GM19468 (cell line): ENCODE results near the gene FAM53B.
"Not testable (repeated sequence)": the region's sequence is repeated elsewhere in the genome, so short reads cannot be mapped to it uniquely, and the experiment has no call there.

Experiments used
- ATAC-seq: cut with Tn5 transposase; IDR thresholded peaks from one replicate; pipeline ENCODE4 v1.9.1; 2021; ENCODE audit warnings: mild to moderate bottlenecking, moderate library complexity, moderate number of reproducible peaks; ENCODE audit not compliant: unreplicated experiment; ENCODE audit errors: extremely low read depth

The FAM53B gene

DNA sequence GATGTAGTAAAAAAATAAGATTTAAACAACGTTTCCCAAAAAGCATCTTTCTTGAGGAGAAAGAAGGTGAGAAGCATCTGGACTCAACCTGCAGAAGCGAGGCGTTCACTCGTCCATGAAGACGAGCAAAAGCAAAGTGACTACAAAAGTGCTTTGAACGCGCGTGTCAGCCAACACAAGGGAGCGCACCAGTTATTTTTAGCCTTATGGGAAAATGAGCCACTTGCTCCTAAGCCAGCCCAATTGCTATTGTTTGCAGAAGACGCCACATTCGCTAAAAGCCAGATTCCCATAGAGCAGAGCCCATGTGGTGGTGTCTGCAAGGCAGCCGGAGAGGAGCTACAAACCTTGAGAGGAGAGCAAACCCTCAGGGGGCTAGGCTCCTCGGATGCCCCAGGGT is 122.5 kb downstream of the FAM53B start:
- no peak for ATAC-seq

DNA sequence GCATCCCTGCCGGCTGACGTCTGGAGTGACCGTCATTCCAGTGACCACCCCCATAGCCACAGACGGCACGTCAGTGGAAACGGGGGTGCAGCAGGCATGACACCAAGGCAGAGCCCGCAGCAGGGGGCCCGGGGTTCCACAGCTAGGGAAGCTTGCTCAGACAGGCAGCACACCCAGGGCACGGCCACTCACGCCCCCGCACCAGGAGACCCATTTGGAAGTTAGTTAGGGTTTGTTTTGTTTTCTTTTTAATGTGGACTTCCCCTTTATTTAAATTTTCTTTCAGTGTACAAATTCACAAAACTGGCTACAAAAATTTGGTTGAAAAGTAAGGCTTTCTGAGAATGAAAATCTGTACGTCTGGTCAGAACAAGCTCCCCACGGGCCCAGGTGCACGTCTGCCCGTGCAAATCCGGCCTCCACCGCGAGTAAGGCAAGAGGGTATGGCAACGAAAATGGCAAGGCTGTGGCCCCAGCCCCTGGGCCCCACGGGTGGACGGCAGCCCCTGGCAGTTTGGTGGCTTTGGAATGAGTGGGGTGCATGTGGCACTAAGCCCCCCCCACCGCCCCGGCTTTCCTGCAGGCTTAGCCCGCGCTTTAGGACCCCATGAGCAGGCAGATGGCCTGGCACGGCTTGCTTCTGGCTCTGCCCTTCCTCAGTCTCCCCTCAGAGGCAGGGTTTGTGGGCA is 124.2 kb downstream of the FAM53B start:
- ATAC-seq = no peak

DNA sequence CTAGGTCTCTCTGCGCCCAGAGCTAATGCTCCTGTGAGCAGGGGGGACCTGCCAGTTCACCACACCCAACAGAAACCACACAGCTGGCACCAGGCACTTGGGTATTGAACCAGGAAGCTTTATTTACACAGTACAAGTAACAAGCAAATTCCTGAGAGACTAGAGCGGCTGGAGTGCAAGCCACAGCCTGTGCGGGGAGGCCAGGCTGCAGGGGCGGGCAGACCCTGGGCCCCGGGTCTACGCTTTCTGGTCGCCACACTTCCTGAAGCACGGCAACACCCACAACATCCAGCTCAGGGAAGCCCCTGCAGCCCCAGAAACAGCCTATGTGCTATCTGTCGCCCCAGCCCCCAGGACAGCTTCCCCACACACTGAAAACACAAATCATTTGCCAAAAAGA is 125.0 kb downstream of the FAM53B start:
- no peak for ATAC-seq

DNA sequence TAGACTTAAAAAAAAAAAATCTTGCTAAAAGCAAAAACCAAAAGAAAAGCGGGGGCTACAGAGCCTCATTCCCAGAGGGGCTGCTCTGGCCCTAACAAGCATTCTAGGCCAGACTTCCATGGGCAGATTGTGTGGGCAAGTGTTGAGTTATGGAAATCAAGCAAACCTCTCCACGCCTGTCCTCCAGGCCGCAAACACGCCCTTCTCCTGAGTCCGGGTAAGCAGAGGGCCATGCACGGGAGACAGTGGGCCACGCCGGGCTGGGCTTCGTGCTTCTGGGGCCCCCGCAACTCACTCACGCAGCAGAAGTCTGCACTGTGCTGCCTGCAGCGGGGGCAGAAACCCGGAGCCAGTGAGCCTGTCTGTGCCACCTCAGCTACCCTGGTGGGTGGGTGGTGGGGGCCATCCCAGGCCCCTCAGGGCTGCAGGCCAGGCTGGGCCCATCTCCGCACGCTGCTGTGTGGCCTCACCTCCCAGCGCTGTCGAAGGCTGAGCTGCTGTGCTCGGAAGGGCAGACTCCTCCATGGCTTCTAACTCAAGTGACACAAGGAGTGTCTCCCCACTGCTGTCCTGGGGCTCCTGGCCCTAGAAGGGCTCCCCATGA is 125.6 kb downstream of the FAM53B start:
- no peak for ATAC-seq

DNA sequence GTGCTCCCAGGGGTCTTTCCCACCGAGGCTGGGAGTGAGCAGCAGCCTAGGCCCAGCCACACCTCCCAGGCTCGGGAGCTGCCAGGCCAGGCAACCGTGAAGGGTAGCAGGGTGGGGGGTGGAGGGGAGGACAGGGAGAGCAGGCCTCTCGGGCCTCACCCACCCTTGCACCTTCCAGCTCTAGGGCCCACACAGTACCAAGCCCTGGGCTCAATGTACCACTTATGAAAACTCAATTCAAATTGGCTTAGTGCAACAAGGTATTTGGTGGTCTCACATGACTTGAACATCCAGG is 127.4 kb downstream of the FAM53B start:
- ATAC-seq = no peak

DNA sequence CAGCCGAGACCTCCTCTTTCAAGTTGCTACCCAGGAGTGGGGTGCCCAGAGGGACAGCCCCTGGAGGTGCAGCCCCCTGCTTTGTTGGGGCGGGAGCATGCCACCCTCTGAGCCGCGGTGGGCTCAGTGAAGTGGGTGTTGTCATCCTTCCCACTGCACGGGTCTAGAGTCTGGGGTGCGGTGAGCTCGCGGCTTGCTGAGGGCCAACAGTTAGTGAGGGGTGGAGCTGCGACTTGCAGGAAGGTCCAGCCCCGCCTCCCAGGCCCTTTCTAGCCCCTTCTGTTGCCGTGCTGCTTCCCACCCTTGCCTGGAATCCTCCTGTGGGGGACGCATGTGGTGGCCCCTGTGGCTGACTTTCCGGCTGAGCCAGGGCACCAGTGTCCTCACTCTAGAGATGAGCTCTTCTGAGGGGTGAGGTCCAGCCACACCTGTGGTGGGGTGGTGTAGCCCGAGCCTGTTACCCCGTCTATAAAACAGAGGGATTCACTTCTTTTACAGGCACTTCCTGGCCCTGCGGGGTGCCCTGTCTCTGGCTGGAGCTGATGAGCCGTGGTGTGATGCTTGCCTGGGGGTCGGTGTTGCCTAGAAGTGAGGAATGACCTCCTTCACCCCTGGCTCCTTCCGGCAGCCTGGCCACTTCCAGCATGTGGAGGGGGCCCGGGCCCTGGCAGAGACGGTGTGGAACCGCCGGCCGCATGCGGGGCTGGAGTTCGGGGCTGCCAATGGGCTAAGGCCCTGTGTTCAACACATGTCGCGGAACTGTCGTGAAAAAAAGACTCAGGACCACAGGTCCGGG is 127.9 kb downstream of the FAM53B start:
- ATAC-seq = no peak

DNA sequence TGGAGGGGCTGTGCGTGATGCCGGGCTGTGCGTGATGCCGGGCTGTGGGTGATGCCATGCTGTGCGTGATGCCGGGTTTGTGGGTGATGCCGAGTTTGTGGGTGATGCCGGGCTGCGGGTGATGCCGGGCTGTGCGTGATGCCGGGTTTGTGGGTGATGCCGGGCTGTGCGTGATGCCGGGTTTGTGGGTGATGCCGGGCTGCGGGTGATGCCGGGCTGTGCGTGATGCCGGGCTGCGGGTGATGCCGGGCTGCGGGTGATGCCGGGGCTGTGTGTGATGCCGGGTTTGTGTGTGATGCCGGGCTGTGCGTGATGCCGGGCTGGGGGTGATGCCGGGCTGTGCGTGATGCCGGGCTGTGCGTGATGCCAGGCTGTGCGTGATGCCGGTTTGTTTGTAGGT is 128.9 kb downstream of the FAM53B start:
- no peak for ATAC-seq

DNA sequence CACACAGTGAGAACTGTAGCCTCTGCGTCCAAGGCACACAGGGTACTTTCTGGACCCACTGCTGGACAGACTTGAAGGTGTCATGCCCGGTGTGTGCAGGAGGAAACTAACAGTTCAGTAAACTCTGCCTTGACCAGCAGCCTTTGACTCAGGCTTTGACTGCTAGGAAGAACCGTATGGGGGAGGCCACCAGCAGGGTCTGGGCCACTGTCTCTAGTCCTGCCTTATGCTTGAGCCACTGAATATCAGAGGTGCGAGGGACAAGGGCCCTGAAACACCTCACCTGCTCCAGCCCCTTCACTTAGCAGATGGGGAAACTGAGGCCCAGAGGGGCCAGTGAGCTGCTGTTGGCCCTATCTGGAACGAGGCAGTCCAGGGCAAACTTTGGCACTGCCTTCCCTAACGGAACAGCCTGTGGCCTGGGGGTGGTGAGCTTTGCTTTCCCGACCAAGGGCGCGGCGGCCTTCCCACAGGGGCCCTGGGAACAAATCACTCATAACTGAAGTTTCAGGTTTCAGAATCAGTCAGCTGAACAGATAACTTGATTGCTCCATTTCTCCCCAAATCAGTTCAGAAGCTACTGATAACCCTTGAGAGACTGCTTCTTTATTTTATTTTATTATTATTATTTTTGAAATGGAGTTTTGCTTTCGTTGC is 130.0 kb downstream of the FAM53B start:
- ATAC-seq = no peak

DNA sequence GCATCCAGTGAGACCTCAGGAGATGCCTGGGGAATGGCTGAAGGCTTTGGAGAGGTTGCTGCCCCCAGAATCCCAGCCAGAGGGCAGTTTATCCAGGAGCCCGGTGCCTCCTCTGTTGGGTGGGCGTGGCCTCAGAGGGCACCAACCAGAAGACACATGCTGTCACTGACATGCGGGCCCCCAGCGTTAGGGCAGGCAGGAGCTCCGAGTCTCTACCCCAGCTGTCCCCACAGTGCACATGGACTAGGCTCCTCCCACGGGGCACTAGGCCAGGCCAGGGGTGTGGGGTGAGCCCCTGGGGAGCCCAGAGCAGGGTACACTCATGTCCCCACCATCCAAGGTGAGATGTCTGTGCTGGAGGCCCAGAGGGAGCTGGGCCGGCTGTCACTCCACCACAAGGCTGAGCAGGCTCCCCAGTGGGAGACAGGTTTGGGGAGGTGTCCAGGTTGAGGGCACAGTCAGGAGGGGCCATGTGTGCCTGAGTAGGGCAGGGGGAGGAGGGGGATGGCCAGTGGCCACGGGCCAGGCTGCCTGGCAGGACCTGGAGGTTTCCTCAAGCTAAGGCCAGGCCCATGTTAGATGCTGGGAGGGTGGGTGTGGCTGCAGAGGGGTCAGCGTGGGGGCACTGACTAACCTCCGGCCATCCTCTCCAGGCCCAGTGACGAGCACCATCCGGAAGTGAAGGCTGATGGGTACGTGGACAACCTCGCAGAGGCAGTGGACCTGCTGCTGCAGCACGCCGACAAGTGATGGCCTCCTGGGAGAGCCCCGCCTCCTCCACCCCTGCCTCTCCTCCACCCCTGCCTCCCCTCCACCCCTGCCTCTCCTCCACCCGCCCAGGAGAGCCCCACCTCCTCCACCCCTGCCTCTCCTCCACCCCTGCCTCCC is 131.3 kb downstream of the FAM53B start:
- no peak for ATAC-seq

DNA sequence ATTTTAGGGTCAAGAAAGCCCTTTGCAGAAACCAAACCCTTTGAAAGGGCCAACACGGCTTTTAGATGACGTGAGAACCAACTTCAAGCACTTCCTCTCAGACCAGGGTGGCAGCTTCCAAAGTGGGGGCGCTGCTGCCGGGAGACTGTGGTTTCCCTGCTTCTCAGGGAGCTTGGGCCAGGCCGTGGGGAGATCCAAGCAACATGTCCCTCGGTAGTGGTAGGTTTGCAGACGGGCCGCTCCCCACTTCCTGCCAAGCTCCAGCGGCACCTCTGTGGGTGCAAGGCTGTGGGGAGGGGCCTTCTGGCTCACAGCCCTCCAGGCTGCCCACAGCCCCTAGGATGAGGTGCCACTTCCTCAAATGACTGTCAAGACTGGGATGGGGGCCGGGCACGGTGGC is 132.4 kb downstream of the FAM53B start:
- no peak for ATAC-seq

DNA sequence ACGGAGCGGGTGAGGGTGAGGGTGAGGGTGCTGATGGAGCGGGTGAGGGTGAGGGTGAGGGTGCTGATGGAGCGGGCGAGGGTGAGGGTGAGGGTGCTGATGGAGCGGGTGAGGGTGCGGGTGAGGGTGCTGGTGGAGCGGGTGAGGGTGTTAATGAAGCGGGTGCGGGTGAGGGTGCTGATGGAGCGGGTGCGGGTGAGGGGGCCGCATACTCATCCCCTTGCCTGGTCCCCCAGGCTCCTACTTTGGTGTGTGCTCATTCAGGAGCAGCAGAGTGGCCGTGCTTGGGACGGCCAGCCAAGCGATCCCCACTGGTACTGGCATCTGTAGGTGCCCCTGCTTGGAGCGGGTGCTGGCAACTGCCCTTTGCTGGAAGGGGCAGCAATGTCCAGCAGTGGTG is 133.3 kb downstream of the FAM53B start:
- ATAC-seq = not testable (repeated sequence)

DNA sequence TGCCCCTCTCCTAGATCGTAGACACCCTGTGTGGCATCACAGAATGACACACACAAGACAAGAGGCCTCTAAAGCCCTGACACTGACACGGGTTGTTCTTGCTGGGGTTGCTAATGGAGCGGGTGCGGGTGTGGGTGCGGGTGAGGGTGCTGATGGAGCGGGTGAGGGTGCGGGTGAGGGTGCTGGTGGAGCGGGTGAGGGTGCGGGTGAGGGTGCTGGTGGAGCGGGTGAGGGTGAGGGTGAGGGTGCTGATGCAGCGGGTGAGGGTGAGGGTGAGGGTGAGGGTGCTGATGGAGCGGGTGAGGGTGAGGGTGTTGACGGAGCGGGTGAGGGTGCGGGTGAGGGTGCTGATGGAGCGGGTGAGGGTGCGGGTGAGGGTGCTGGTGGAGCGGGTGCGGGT is 134.0 kb downstream of the FAM53B start:
- not testable (repeated sequence) for ATAC-seq

DNA sequence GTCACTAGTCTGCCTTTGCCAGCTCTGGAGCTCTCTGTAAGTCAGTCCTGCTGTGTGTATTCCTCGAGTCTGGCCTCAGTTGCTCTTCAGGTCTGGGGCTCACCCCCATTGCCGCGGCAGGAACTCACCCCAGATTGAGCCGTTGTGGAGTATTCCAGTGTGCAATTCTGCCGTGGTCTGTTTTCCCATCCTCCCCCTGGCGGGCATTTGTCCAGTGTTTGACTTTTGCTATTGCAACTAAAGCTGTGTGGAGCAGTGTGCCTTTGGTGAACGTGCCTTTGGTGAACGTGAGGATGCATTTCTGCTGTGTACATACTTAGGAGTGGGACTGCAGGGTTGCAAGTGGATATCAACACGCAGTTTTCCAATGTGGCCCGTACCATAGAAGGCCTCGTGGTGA is 134.5 kb downstream of the FAM53B start:
- no peak for ATAC-seq

DNA sequence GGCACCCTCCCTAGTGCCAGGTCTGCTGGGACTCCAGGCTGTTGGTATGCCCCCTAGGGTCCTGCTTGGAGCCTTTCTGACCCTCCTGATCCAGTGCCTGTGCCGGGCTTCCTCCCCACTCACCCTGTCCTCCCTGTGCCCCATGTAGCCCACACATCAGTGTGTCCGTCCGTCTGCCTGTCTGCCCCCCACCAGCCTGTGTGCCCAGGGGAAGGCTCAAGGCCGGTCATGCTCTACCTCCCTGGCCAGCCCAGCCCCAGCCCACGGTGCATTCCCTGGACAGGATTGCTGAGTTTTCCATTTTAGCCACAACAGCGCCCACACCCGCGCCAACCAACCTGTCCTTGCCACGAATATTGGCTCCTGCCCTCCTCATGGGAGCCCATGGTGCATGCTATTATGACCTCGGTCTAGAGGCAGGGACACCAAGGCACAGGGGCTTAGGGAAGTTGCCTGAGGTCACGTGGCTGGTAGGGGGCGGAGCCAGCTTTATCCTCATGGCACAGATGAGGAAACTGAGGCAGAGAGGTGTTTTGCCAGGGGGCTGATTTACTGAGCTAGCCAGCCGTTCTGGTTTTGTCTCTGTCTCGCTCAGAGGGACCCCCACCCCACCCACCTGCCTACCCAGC is 136.0 kb downstream of the FAM53B start:
- ATAC-seq = no peak

DNA sequence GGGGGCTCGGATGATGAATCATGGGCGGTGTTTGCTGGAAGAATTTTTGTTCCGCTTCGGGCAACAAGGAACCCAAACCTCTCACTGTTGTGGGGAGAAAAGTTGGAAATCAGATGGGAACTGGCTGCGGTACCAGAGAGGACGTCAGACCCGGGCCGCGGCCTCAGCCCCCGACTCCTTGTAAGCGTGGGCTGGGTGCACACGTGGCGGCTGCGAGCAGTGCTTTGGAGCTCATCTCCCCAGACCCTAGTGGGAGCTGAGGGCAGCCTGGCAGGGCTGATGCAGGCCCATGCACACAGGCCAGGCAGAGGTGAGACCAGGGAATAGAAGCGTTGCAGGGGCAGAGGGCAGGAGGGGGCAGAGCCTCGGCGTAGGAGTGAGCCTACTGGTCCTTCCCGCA is 136.5 kb downstream of the FAM53B start:
- no peak for ATAC-seq

DNA sequence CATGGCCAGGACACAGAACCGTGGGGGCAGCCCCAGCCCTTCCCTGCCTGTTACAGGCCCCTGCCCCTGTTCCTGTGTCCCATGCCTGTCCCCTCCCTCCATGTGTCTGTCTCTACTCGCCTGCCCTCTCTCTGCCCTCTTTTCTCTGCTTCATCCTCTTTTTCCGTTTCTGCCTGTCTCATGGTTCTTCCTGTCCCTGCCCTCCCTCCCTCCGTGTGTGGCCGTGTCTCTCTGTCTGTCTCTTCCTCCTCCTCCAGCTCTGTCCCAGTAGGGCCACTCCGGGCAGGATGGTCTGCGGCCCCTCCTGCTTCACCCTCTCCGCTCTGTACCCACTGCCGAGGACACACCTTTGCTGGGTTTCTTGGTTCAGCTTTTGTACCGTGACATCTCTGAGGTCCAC is 137.4 kb downstream of the FAM53B start:
- ATAC-seq = no peak

DNA sequence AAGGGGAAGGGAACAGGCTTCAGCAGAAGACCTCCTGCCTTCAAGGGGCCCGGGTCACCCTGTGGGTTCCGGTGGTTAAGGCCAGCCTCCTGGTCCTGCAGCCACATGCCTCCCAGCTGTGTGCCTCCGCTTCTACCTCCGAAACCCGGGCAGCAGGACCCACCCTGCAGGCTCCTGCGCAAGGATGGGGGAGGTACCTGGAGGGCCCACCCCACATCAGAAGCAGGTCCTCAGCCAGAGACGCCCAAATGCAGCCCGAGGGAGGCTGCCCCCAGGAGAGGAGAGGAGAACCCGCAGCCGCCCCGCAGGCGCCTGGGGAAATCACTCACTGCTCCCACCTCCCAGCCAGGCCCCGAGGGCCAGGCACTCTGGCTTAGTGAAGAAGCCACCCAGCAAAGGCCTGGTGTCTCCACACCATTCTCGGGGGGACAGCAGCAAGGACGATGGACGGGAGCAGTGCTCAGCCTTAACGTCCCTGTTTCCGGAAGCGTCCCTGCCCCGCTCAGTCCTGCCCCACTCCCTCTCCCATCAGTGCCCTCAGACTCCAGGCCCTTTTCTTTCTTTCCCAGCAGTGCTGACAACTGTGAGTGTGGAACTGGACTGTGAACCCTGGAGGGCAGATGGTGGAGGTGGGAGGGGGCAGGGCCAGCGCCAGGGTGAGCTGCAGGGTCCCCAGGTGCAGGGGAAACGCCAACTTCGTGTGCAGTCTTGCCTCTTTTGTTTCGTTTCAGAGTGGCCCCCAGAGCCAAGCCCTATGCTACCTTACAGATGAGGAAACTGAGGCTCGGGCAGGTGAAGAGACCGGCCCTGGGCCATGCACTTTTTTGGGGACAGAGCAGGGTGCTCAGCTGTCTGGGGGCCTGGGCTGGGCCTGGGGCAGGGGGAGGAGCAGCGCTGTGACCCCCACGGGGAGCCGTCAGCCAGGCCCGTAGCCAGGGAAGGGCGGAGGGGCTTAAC is 138.0 kb downstream of the FAM53B start:
- no peak for ATAC-seq

DNA sequence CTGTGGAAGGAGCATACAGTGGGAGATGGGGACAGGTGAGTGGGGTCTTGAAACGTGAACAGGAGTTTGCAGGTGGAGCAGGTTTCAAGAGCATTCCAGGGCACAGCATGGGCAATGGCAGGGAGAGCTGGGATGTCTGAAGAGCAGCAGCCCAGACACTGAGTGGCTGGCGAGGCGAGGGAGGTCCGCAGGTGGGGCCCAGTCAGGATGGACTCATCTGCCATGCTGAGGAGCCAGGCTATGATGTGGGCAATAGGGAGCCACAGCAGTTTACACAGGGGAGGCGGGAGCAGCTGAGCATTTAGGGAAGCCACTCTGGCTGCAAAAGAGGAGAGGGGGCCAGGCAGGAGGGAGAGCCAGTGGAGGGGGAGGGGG is 138.7 kb downstream of the FAM53B start:
- ATAC-seq = no peak

DNA sequence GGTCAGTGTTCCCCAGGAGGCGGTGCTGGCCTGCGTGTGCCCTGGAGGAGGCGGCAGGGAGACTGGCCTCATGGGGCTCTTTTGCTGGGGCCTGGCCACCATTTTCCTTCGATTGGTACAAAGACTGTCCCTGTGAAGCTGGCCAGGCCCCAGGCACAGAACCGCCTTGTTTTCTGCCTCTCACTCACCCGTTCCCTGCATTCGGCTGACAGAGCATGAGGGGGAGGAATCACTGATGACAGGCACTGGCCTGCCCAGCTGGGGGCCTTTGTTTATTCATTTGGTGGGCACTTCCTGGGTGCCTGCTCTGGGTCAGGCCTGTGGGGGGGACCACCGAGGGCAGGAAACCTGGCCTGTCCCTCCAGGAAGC is 139.2 kb downstream of the FAM53B start:
- ATAC-seq = no peak
